MG63 (cell line): ENCODE results near the gene GUCA1C. TPM values are rescaled to one million over a fixed set of nuclear protein-coding genes. Genes with fewer than 3 reads are reported as not detected.

Source experiments
- DNase-seq: peaks from one replicate; pipeline ENCODE4 v3.0.0-alpha.2; 2020
- H3K27me3 ChIP-seq: fragments of 250-450 bp; sonication (Bioruptor Pico); 2 replicates; pipeline ENCODE4 v1.5.1; 2020; ENCODE audit warnings: mild to moderate bottlenecking, moderate library complexity
- H3K36me3 ChIP-seq: fragments of 250-450 bp; sonication (Bioruptor Pico); 2 replicates; pipeline ENCODE4 v1.5.1; 2020; ENCODE audit warnings: mild to moderate bottlenecking, moderate library complexity
- H3K4me3 ChIP-seq: fragments of 250-450 bp; sonication (Bioruptor Pico); 2 replicates; pipeline ENCODE4 v1.5.1; 2020; ENCODE audit warnings: mild to moderate bottlenecking, moderate library complexity
- H3K9me3 ChIP-seq: fragments of 250-450 bp; sonication (Bioruptor Pico); 2 replicates; pipeline ENCODE4 v1.5.1; 2020; ENCODE audit warnings: mild to moderate bottlenecking, moderate library complexity
- total RNA-seq: library from RNA; depleted of rRNA; stranded (reverse); fragments of >200 nt; shearing (Covaris generic); gene quantifications from 2 replicates; pipeline ENCODE4 v1.2.3, GENCODE V29; 2014; ENCODE audit warnings: low replicate concordance; rRNA removed

GUCA1C gene
- total RNA-seq, 1 experiment from 2014 or later: not detected

DNA sequence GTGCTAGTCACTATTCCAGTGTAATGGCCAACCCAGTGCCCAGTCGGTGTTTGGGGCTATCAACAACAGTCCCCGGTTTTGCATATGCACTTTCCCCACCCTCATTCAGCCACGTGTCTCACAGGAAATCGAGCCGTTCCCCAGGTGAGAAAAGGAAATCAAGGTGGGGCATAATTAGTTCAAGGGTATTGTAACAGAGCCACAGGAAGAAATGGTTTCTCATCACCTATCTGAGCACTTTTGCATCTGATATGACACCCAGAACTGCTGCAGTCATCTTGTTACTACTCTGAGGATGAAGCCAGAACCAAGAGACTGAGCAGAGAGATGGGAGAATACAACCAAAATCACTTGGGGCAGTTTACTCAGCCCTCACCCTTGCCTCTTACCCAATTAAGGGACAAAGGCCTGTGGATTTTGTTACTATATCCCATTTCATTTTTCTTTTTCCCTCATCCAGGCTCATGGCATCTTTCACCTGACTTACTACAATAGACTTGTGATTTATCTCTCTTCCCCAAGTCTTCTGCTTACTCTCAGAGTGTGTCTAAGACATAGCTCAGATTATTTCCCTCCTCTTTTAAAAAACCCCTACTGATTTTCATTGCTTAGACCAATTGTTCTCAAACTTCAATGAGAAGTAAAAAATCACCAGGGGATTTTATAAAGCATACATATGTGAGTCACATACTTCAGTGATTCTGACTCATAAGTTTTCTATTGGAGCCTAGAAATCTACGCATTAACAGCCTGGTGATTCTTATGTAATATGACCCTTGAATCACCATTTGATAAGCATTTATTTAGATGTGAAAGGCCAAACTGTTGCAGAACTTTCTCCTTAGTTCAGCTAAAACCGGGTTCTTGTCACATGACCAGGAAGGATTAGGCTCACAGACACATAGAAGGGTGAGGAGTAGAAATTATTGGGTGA is 90.5 kb downstream of the GUCA1C start:
- Histone ChIP-seq H3K4me3 (no peak overlapping the region), H3K36me3 (no peaks in the 10 kb centered on the region), H3K9me3 (peaks cover 3% of the 10 kb centered on the region; the same call in 1 of the 2 replicates), H3K27me3 (no peaks in the 10 kb centered on the region)
- DNase-seq: peak; percentile 20

DNA sequence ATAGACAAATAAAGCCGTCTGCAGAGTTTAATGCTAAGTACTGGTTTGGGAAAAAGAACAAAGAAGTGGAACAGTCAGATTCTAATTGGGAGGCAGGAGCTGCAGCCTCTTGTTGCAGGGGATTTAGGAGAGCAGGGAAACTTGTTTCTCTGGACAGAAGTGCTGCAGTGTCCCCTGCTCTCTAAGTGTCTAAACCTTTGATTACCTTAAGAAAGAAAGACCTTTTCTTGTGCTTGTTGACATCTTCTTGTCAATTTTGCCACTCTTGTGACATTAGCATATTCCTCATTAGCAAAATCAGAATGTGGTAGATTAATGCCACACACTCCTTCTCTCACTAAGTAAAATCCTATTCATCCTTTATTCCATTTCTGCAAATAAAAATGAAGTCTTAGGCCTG is 92.3 kb downstream of the GUCA1C start:
- no peak for DNase-seq
- Histone ChIP-seq H3K36me3 (no peaks in the 10 kb centered on the region), H3K9me3 (peaks cover 3% of the 10 kb centered on the region; the same call in 1 of the 2 replicates), H3K4me3 (no peak overlapping the region), H3K27me3 (no peaks in the 10 kb centered on the region)

Other genes with a start within 250 kb of the GUCA1C start
- gene RETNLB, start 196.5 kb downstream of the GUCA1C start, total RNA-seq: not detected in 2 replicates
- gene TRAT1, start 131.1 kb downstream of the GUCA1C start, total RNA-seq: not detected in 2 replicates
- gene MORC1, start 164.3 kb upstream of the GUCA1C start, total RNA-seq: not detected in 2 replicates
- not detected in 2 replicates for gene C3orf85, start 182.8 kb upstream of the GUCA1C start, total RNA-seq